HUDEP-2 (cell line): ENCODE results near the gene CDIP1.
A peak's percentile ranks its signal among the peaks of the same experiment; 100 is the strongest.

Source experiments
- DNase-seq, 76 experiments: peaks; one replicate each; lab custom pipeline; 2025; ENCODE audit not compliant: unreplicated experiment in 76 of 76; lab: John Stamatoyannopoulos, UW

The CDIP1 gene

GRCh38 chr16:4496305-4496704, 42.3 kb downstream of the CDIP1 start:
- no peak for DNase-seq

GRCh38 chr16:4495766-4496165, 42.8 kb downstream of the CDIP1 start:
- DNase-seq: no peak

GRCh38 chr16:4494746-4495490, 43.7 kb downstream of the CDIP1 start:
- no peak for DNase-seq

- no peak for DNase-seq
These were observed 46.7 kb downstream of the CDIP1 start for GRCh38 chr16:4491898-4492297.

GRCh38 chr16:4489030-4489429, 49.5 kb downstream of the CDIP1 start:
- DNase-seq: no peak

GRCh38 chr16:4488499-4488967, 50.0 kb downstream of the CDIP1 start:
- no peak for DNase-seq

GRCh38 chr16:4487955-4488498, 50.5 kb downstream of the CDIP1 start:
- no peak for DNase-seq

- DNase-seq: peak in 2 of 76 experiments; percentile 5 to 26
These were observed 52.3 kb downstream of the CDIP1 start for GRCh38 chr16:4486126-4486893.

GRCh38 chr16:4481963-4482362, 56.6 kb downstream of the CDIP1 start:
- no peak for DNase-seq

GRCh38 chr16:4481526-4481925, 57.0 kb downstream of the CDIP1 start:
- no peak for DNase-seq

GRCh38 chr16:4477966-4478365, 60.6 kb downstream of the CDIP1 start:
- DNase-seq: peak in 4 of 76 experiments; percentile 3 to 17 (median 9)

GRCh38 chr16:4475880-4476788, 62.4 kb downstream of the CDIP1 start, which contains the start of gene HMOX2:
HMOX2 (plus strand) TSS chr16:4476398; CDS start chr16:4505525, 29,127 bp downstream.
- peak; percentile 33 to 97 (median 87) for DNase-seq

GRCh38 chr16:4474192-4474961, 64.2 kb downstream of the CDIP1 start, which contains the start of gene NMRAL1:
NMRAL1 (minus strand) TSS chr16:4474625; CDS start chr16:4474132, 493 bp downstream.
- DNase-seq: peak; percentile 21 to 94 (median 88)

- DNase-seq: no peak
These were observed 65.7 kb downstream of the CDIP1 start for GRCh38 chr16:4472880-4473279.

- no peak for DNase-seq
These were observed 66.7 kb downstream of the CDIP1 start for GRCh38 chr16:4471869-4472268.

GRCh38 chr16:4468972-4469371, 69.6 kb downstream of the CDIP1 start:
- no peak for DNase-seq

GRCh38 chr16:4467916-4468315, 70.7 kb downstream of the CDIP1 start:
- no peak for DNase-seq

- DNase-seq: no peak
These were observed 72.4 kb downstream of the CDIP1 start for GRCh38 chr16:4465977-4466779.
